GM12891 (cell line): ENCODE results near the gene SUCNR1.

Source experiments
- POLR2A ChIP-seq: IDR thresholded peaks from 2 replicates; pipeline ENCODE4 v1.6.1; 2011; ENCODE audit warnings: low read depth, low read length, control low read depth
- POLR2AphosphoS5 ChIP-seq: IDR thresholded peaks from 2 replicates; pipeline ENCODE4 v1.6.1; 2011; ENCODE audit warnings: low read depth, low read length, control low read depth

- no peak for TF ChIP-seq POLR2AphosphoS5
- no peak for TF ChIP-seq POLR2A
Observed at GRCh38 chr3:151864423-151865101, 8.9 kb upstream of the SUCNR1 start.
